HS-5 (cell line): Measurements from ENCODE around the gene FPR3.
A peak's percentile ranks its signal among the peaks of the same experiment; 100 is the strongest.
"Not testable (repeated sequence)": the region's sequence is repeated elsewhere in the genome, so short reads cannot be mapped to it uniquely, and the experiment has no call there.

Experiments used
- DNase-seq: peaks from one replicate; pipeline ENCODE4 v3.0.0-alpha.2; 2012; ENCODE audit warnings: low read depth

The FPR3 gene

GRCh38 chr19:51784109-51784785 is 10.7 kb upstream of the FPR3 start:
- DNase-seq = no peak

- DNase-seq = peak; percentile 51
Measured at GRCh38 chr19:51784922-51785690, 9.9 kb upstream of the FPR3 start.

GRCh38 chr19:51786646-51787494 is 8.1 kb upstream of the FPR3 start:
- no peak for DNase-seq

GRCh38 chr19:51788029-51788428 is 6.9 kb upstream of the FPR3 start:
- DNase-seq = no peak

- no peak for DNase-seq
Measured at GRCh38 chr19:51789061-51789795, 5.7 kb upstream of the FPR3 start.

GRCh38 chr19:51792932-51793331 is 2.0 kb upstream of the FPR3 start:
- no peak for DNase-seq

GRCh38 chr19:51793994-51794393 is 963 bp upstream of the FPR3 start:
- DNase-seq = no peak

- DNase-seq = no peak
Measured at GRCh38 chr19:51796195-51796679, 1.3 kb downstream of the FPR3 start.

GRCh38 chr19:51797480-51797879 is 2.5 kb downstream of the FPR3 start:
- no peak for DNase-seq

GRCh38 chr19:51798062-51798461 is 3.1 kb downstream of the FPR3 start:
- DNase-seq = no peak

- peak; percentile 80 for DNase-seq
Measured at GRCh38 chr19:51799034-51799773, 4.2 kb downstream of the FPR3 start.

- DNase-seq = no peak
Measured at GRCh38 chr19:51799774-51800472, 5.0 kb downstream of the FPR3 start.

GRCh38 chr19:51800473-51801244 is 5.7 kb downstream of the FPR3 start:
- DNase-seq = no peak

- DNase-seq = no peak
Measured at GRCh38 chr19:51802775-51803174, 7.8 kb downstream of the FPR3 start.

GRCh38 chr19:51803519-51803918 is 8.6 kb downstream of the FPR3 start:
- DNase-seq = no peak

GRCh38 chr19:51803967-51804366 is 9.0 kb downstream of the FPR3 start:
- DNase-seq = no peak

GRCh38 chr19:51804789-51805188 is 9.8 kb downstream of the FPR3 start:
- not testable (repeated sequence) for DNase-seq

- not testable (repeated sequence) for DNase-seq
Measured at GRCh38 chr19:51805396-51805795, 10.4 kb downstream of the FPR3 start.

- not testable (repeated sequence) for DNase-seq
Measured at GRCh38 chr19:51806571-51806970, 11.6 kb downstream of the FPR3 start.
